NAMALWA (cell line): ENCODE results near the gene PHF20.
A peak's percentile ranks its signal among the peaks of the same experiment; 100 is the strongest.
"Not testable (repeated sequence)": the region's sequence is repeated elsewhere in the genome, so short reads cannot be mapped to it uniquely, and the experiment has no call there.

Experiments
- DNase-seq: peaks from one replicate; pipeline ENCODE4 v3.0.0-alpha.2; 2015; ENCODE audit warnings: low spot score

The PHF20 gene

DNA sequence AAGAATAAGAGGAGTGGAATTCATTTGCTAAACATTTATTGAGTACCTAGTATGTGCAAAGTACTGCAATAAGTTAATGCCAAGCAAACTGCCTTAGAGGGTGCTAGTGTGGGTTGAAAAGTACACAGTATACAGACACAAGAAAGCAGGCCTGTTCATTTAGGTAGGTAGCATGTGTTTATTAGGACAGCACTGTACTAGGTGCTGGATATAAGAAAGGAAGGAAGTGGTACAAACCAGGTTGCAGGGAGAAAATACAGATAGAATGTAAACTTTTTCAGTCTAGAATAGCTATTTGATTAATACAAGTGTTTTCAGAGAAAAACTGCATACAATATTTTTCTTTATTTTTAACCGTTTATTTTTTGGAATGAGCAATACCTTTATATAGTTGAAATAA, 68.1 kb downstream of the PHF20 start:
- DNase-seq: no peak

DNA sequence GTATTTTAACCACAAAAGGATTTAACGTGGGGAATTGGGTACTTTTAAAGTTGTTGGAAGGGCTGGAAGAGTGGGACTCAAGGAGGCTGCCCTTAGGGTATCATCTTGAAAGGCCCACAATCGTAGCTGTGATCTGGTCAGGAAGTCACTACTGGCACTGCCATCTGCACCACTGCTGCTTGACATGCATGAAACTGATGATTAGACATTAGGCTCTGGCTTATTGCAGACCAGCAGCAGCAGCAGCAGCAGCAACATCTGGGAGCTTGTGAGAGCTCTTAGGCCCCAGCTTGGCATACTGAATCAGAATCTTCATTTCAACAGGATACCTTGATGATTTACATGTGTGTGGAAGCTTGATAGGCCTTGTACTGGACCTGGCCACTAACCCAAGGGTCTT, 68.6 kb downstream of the PHF20 start:
- DNase-seq: no peak

DNA sequence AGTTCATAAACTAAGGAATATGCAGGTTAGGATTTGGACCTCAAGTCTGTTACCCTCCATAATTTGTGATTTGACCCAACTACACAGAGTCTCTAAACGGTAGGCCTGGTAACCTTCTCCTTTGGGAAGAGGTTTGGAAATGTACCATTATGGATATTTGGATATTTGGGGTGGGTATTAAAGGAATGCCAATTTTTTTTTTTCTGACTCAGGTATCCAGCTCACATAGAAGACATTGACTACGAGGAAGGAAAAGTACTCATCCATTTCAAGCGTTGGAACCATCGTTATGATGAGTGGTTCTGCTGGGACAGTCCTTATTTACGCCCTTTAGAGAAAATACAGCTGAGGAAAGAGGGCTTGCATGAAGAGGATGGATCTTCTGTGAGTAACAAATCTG, 70.5 kb downstream of the PHF20 start:
- no peak for DNase-seq

GRCh38 chr20:35843894-35844293, 72.1 kb downstream of the PHF20 start:
- not testable (repeated sequence) for DNase-seq

GRCh38 chr20:35845561-35845960, 73.7 kb downstream of the PHF20 start:
- no peak for DNase-seq

GRCh38 chr20:35849706-35850105, 77.9 kb downstream of the PHF20 start:
- DNase-seq: no peak

DNA sequence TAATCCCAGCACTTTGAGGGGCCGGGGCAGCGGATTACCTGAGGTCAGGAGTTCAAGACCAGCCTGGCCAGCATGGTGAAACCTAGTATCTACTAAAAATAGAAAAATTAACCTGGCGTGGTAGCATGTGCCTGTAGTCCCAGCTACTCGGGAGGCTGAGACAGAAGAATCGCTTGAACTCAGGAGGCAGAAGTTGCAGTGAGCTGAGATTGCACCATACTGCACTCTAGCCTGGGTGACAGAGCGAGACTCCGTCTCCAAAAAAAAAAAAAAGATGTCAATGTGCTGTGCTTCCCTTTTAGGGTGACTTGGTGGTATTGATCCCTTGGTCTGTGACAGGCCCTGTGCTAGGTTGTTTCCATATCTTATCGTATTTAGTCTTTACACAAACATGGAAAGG, 79.8 kb downstream of the PHF20 start:
- not testable (repeated sequence) for DNase-seq

DNA sequence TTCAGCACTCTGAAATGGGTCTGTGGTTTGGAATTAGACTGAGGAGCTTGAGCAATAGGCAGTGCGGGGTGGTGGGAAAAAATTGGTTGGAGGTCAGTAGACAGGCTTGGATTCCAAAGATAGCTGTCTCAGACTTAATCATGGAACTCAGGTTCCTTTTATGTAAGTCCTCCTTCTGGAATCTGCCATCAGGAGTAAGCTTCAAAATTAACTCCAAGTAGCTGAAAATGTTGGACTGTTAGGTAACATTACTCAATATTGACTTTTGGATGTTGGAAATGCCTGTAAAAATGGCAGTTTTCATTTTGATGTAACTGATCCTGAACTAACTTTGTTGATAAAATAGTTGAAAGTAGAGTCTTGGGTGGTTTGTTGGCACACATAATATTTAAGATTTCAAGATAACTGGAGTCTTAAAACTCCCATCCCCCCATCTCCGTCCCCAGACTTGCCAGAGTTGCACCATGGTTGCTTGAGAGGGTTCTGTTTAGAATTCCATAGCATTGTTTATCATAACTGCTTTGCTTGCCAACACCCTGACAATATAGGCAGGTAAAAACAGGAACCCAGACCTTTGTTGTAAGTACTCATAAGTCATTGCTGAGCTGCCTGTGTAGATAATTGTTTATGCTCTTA, 83.0 kb downstream of the PHF20 start:
- DNase-seq: no peak

GRCh38 chr20:35855641-35856040, 83.8 kb downstream of the PHF20 start:
- not testable (repeated sequence) for DNase-seq

DNA sequence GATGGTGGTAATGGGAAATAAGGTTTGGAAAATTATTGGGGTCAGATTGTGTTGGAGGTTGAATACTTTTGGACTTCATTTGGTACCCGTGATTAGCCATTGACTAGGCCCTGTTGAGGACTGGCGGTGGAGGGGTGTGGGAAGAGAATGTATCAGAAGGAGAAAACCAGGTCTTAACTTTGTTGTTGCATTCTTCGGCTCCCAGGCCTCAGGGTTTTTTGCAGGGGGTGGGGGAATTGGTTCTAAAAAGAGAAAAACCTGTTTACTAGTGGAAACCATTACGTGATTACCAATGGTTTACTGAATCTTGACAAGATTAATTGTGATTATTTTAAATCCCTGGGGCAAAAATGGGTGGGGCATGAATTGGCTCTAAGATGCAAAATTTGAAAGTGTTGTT, 85.1 kb downstream of the PHF20 start:
- DNase-seq: no peak

- DNase-seq: no peak
Observed at GRCh38 chr20:35866418-35867202, 94.8 kb downstream of the PHF20 start.

DNA sequence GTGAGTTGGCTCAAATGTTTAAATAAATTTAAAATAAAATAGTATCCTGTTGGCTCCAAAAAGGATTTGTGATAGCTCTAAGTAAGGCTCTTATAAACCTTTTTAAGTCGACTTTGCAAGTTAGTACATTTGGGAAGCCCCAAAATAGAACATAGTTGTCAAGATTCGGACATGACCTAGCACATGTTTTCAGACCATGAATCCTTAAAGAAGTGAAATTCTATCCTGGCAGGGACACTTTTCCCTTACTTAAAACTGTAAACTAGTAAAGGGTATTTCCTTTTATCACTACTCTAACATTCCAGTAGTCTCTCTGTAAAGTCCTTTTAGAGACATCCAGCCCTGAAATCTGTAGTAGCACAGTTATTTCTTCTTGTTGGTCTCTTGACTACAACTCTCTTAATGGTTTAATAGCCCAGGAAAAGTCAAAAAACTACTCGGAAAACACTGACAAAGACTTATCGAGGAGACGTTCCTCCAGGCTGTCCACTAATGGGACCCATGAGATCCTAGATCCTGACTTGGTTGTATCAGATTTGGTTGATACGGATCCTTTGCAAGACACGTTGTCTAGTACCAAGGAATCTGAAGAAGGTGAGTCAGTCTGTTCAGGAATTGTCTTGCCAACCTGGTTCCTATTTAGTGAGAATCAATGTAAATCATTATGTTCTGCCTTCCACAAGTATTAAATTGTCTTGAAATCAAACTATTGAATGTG, 98.9 kb downstream of the PHF20 start:
- no peak for DNase-seq

GRCh38 chr20:35871259-35871771, 99.5 kb downstream of the PHF20 start:
- DNase-seq: no peak

DNA sequence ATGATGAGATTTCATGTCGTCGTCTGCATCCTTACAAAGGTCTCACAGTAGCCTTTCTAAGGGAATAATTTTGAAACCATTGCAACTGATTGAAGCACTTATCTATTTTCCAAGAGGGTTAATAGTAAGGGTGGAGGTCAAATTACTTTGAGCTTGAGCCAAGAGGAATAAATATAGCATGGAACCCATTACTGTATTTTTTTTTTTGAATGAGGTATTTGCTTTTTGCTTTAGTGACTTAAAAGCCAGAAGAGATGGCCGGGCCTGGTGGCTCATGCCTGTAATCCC, 104.2 kb downstream of the PHF20 start:
- DNase-seq: no peak

- DNase-seq: no peak
Observed at GRCh38 chr20:35877611-35878010, 105.8 kb downstream of the PHF20 start.

- DNase-seq: no peak
Observed at GRCh38 chr20:35878113-35878625, 106.4 kb downstream of the PHF20 start.

DNA sequence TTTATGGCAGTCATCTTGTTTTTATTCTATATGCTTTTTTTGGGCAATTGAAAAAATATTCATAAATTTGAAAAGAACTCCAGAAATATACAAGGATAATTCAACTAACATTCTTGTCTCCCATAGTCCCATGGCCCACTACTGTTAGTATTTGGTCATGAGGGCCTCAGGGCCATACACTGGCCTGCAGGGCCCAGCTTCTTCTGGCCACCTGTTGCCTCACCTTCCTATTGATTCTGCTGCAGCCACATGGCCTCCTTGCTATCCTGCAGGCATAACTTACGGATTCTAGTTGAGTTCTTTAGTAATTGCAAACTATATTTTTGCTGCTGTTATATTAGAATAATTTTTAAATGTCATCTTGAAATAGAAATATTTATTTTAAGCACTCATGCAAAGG, 109.9 kb downstream of the PHF20 start:
- no peak for DNase-seq

DNA sequence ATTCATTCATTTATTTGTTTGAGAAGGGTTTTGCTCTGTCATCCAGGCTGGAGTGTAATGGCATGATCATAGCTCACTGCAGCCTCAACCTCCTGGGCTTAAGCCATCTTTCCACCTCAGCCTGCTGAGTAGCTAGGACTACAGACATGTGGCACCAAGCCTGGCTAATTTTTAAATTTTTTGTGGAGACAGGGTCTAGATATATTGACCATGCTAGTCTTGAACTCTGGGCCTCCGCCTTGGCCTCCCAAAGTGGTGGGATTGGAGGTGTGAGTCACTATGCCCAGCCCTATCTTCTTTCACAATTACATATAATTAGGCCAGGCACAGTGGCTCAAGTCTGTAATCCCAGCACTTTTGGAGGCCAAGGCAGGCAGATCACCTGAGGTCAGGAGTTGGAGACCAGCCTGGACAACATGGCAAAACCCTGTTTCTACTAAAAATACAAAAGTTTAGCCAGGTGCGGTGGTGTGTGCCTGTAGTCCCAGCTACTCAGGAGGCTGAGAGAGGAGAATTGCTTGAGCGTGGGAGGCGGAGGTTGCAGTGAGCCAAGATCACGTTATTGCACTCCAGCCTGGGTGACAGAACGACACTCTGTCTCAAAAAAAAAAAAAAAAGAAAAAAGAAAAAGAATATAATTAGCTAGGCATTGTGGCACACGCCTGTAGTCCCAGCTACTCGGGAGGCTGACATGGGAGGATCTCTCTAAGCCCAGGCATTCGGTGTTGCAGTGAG, 110.8 kb downstream of the PHF20 start:
- not testable (repeated sequence) for DNase-seq

GRCh38 chr20:35883336-35883777, 111.5 kb downstream of the PHF20 start:
- no peak for DNase-seq

GRCh38 chr20:35883778-35884540, 112.1 kb downstream of the PHF20 start:
- peak; percentile 82 for DNase-seq

DNA sequence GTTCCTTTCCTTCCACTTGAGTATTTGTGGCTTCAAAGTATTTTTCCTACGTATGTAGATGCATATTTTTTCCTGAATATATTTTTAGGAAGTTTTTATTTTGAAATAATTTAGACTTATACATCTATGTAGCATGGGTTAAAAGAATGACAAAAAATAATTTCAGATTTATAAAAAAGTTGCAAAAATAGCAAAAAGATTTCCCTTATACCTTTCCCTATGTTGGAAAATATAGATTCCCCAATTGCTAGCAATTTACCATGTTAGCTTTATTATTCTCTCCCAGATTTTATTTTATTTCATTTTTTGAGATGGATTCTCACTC, 112.7 kb downstream of the PHF20 start:
- DNase-seq: no peak

- no peak for DNase-seq
Observed at GRCh38 chr20:35885212-35885611, 113.4 kb downstream of the PHF20 start.
